Activated CD4-positive, alpha-beta T cell treated with anti-CD3 and anti-CD28 coated beads, Interleukin-2, amount 50 U/mL, for 16 hours (primary cell): ENCODE measurements around the gene GAREM1.

Source experiments
- DNase-seq: peaks from one replicate; pipeline ENCODE4 v3.0.0-alpha.2; 2020

The GAREM1 gene

DNA sequence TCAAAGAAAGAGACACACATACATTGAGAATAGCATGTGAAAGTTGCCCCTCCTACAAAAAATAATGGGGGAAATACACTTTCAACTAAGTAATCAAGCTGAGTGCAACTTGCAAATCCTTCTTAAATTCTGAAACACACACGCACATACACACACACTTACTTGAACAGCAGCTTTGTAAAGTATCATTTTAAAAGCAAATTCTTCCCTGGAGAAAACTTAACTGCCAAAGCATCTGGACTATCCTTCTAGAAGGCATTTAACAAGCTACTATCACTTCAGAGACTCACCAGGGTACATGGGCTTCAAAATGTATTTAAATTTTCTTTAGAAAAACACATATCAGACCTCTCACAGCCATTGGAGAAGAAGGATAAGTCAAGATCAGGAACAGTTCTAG is 15.3 kb downstream of the GAREM1 start:
- DNase-seq = no peak

DNA sequence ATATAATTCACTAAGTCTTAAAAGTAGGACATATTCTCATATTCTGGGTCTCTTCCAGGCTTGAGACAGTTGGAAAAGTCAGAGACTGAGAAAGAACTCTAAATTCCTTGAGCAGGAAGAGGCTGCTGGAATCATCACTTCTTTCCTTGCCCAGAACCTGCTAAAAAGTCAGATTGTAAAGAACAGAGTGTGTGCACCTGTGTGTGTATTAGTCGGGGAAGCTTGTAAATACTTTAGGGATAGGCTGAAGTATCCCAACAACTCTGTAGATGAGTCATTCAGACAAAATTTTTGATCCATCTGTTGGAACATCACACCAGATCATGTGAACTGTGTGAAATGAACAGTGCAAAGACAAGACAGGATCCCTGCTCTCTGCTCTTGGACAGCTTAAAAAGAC is 16.1 kb downstream of the GAREM1 start:
- no peak for DNase-seq

DNA sequence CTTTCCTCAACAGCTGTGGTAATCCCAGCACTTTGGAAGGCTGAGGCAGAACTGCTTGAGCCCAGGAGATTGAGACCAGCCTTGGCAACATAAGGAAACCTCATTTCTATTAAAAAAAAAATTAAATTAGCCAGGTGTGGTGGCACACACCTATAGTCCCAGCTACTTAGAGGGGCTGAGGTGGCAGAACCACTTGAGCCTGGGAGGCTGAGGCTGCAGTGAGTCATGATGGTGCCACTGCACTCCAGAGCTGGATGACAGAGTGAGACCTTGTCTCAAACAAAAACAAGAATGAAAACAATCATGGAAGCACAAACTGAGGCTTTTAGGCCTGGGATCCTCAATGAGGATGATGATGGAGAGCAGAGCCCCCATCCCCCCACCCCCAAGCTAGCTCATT is 19.8 kb downstream of the GAREM1 start:
- DNase-seq = no peak

DNA sequence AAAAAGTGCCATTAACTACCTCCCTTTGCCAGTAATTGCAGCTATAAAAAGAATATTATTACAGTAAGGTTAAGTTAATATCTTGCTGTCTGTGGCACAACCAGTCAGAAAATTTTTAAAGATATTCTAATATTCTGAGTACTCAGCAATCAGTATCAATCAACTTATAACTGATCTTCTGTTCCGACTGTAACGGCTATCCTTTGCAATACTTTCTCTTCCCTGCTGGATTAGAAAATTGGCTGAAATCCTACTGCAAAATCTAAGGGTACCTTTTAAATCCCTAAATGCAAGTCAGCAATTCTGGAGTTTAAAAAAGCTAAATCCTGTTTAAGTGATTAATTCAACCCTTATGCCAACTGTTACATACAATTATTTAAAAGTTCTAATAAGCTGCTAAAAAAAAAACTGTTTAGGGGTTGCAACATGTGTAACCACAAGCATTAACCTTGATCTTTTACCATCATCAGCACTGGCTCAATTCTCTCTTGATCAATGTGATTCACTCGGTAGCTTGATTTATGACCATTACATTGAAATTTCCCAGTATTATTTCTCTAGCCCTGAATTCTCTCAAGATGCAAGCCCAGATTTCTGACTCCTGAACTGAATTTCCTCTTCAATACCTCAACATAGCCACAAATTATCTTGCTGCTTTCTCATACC is 20.5 kb downstream of the GAREM1 start:
- DNase-seq = no peak

DNA sequence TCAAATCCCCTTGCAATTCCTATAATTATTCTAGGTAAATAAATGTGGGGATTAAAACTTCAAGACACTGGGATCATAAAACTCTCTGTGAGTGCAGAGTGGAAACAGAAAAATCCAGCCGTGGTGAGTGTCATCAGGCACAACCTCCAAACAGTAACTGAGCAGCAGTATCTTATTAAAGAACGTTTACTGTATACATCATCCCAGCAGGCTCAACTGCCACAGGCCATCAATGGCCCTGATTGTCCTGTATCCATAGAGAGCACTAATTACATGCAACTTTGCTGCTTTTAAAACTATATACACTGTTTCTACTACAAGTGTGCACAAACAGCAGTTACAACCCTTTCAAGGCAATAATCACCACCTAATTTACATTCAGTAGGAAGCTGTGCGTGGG is 23.9 kb downstream of the GAREM1 start:
- no peak for DNase-seq

DNA sequence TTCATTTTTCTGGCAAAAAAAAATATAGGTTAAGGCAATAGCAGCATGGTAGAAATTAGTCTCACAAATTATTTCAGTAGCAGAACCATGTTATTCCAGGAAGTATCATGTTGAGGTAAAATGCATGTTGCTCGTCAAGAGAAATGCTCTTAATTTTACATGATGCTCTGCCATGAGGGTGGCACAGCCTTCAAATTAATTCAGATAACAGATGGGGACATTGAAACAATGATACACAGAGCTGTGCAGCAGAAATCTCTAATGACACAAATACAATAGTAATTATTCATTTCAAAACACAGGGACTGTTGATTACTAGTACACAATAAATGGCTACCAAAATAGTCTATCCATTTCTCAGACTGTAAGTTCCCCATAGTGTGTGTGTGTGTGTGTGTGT is 24.8 kb downstream of the GAREM1 start:
- DNase-seq = no peak

DNA sequence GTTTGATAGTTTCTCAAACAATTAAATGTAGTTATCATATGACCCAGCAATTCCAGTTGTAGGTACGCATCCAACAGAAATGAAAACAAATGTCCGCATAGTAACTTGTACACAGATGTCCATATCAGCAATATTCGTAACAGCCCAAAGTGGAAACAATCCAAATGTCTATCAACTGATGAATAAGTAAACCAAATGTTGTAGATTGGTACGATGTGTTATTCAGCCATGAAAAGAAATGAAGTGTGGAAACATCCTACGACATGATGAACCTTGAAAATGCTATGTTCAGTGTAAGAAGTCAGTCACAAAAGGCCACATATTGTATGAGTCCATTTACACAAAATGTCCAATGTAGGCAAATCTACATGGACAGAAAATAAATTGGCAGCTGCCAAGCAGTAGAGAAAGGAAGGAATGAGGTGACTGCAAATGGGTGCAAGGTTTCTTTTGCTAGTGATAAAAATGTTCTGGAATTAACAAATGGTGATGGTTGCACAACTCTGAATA is 26.9 kb downstream of the GAREM1 start:
- no peak for DNase-seq

- no peak for DNase-seq
Observed at GRCh38 chr18:32443033-32443705, 27.5 kb downstream of the GAREM1 start.

DNA sequence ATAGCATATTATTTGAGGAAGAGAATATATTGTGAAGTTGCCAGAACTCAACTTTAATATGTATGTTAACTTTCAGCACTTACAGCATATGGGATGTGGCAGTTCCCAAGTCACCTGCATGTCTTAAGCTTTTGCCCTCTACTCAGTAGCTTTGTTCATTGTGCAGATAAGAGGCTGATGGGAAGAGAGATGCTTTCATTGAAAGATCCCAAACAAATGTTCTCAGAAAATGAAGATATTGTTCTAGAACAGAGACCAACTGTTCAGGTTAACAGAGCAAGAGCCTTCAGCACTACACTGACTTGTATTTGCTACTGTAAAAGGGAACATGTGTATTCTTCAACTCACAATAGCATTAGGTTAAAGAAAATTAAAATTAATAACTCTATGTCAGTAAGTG is 28.1 kb downstream of the GAREM1 start:
- no peak for DNase-seq

- DNase-seq = no peak
Observed at GRCh38 chr18:32441533-32441932, 29.1 kb downstream of the GAREM1 start.

DNA sequence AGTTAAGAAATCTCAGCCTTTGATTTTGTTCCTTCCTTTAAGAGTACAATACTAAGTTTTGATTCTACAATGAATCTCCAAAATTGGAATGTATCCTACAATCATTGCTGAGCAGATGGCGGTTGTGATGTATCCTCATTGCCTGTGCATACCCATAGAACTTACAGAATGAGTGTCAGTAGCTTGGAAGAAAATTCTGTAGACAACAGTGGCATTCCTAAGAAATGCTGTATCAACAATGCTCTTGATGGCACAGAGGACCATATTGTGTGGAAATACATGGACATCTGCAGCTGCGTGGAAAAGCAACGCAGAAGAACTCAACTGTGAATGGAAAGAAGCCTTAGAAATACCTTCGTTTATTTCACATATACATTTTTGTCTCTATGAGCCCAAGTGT is 30.2 kb downstream of the GAREM1 start:
- no peak for DNase-seq

- no peak for DNase-seq
Observed at GRCh38 chr18:32439802-32440201, 30.9 kb downstream of the GAREM1 start.

DNA sequence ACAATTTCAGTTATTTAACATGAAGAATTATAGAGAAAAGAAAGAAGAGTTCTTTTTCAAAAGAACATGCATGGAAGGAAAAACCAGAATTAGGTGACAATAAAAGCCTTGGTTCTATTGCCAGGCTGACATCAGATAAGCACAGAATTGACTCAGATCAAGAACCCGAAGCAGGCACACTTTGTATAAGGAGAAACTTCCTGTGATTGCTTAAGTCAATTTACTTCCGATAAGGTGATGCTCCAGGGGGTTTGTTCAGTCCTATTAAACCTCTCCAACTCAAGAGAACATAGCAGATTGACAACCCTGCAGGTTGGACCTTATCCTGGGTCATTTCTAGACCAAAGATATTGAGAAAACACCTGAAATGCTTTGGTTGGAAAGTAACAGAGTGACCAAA is 31.4 kb downstream of the GAREM1 start:
- DNase-seq = peak; percentile 26

GRCh38 chr18:32438173-32438572 is 32.5 kb downstream of the GAREM1 start:
- DNase-seq = no peak

DNA sequence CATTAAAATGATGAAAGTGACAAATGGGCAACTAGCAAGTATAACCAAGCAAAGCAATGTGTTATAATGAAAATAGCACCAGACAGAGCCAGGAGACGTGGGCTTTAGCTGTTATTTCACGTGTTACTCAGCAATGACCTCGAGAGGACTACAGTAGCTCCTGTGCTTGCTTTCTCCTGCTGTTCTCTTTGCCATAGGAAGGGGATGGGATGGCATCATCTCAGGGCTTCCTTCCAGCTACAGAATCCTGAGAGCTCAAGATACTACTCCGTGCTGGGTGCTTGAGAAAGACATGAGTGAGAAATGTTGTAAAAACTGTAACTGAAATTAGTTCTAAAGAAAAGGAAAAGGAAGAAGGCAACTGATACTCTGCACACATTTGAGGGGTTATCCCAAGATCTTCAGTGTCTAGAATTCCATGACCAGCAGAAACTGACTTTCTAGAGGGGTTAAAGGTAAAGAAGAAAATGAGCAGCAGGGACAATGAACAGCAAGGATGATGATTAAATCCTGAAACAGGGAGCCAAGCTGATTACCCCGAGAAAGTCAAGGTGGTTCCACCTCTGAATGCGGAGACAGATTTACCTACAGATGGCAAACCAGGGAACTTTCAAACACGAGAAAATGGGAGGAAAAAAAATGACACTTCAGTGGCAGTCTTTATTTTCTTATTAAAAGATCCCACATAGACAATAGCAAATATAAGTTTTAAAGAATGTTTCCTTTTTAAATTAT is 33.4 kb downstream of the GAREM1 start:
- no peak for DNase-seq

GRCh38 chr18:32435631-32436500 is 34.8 kb downstream of the GAREM1 start:
- DNase-seq = no peak

GRCh38 chr18:32431753-32432152 is 38.9 kb downstream of the GAREM1 start:
- DNase-seq = no peak

GRCh38 chr18:32429402-32429801 is 41.3 kb downstream of the GAREM1 start:
- no peak for DNase-seq

GRCh38 chr18:32427084-32427900 is 43.4 kb downstream of the GAREM1 start:
- no peak for DNase-seq

DNA sequence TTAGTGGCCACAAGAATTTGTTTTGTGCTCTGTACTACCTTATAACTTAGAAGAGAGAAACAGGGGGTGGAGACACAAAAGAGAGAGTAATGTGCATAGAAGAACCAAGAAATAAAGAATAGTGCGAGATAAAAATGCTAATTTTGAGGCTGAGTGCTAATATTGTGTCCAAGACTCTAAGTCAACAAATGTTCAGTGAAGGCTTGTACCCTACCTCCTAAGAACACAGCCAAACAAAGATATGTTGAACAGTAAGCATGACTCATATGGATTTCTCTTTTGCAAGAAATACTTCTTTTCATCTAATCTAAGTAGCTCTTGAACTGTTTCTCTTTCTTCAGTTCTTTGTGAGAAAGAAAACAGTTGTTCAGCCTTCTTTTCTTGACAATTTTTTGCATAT is 45.2 kb downstream of the GAREM1 start:
- DNase-seq = no peak

GRCh38 chr18:32424696-32425095 is 46.0 kb downstream of the GAREM1 start:
- no peak for DNase-seq
